Stimulated activated naive CD8-positive, alpha-beta T cell treated with anti-CD3 and anti-CD28 coated beads, Interleukin-15, amount 100 ng/mL, for 72 hours (primary cell): ENCODE data around the gene HP1BP3.
"Not testable (repeated sequence)": the region's sequence is repeated elsewhere in the genome, so short reads cannot be mapped to it uniquely, and the experiment has no call there.

Source experiments
- ATAC-seq: fragments of 150-1000 bp; cut with Tn5 transposase; 2 replicates; pipeline ENCODE4 v1.10.0; 2021; ENCODE audit warnings: mild to moderate bottlenecking, moderate library complexity
- DNase-seq, 2 donors: peaks; one replicate each; pipeline ENCODE4 v3.0.0; 2021 to 2022
- H3K27ac Mint-ChIP-seq, 2 donors: one replicate each; pipeline ENCODE4 v1.8.0; 2022; ENCODE audit warnings: mild to moderate bottlenecking in 2 of 2, mixed read lengths in 2 of 2, moderate library complexity in 2 of 2
- H3K27me3 Mint-ChIP-seq: one replicate; pipeline ENCODE4 v1.8.0; 2022; ENCODE audit warnings: mixed read lengths
- H3K4me1 Mint-ChIP-seq: one replicate; pipeline ENCODE4 v1.8.0; 2022; ENCODE audit warnings: mild to moderate bottlenecking, mixed read lengths
- H3K4me3 Mint-ChIP-seq, 2 donors: one replicate each; pipeline ENCODE4 v1.8.0; 2022; ENCODE audit warnings: mild to moderate bottlenecking in 2 of 2, mixed read lengths in 2 of 2, moderate library complexity in 1 of 2
- H3K9me3 Mint-ChIP-seq, 2 donors: one replicate each; pipeline ENCODE4 v1.8.0; 2022; ENCODE audit warnings: mixed read lengths in 2 of 2

The HP1BP3 gene

DNA sequence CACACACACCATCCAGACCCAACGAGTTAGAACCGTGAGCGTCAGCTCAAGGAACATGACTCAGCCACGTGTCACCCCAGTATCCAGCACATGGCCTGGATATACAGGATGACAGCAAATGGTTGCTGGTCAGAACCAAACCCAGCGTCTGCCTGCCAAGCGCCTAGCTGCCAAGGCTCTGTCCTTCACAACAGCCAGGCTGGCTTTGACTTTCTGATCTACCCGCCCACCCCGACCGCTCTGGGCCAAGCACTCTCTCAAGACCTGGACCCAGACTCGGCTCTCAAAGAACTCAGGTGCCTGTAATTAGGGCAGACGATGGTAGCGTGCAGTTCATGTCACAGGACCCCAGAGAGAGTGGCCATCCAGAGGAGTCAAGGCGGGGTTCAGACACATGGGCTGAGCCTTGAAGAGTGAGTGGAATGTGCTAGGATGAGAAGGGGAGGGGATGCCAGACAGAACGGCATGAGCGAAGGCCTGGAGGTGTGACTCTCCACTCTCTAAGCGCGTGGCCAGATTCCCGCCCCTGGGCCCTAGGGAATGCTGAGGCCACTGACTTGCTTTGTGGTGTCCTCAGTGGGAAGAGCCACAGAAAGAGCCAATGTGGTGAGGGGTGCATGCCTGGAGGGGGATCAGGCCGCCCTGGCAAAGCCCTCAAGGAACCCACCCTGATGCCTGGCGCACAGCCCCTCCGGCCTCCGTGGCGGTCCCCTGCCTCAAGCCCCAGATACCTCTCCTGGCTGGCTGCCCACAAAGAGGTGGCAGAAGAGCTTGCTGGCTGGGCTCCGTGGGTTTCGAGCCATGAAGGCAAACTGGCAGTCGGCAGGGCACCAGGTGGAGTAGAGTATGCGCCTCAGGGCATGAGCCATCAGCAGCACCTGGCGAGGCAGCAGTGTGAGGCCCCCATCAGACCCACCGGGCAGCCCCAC lies 61.7 kb downstream of the HP1BP3 start:
- no peaks in the 10 kb centered on the region for H3K9me3 Mint-ChIP-seq
- H3K4me3 Mint-ChIP-seq = no peak overlapping the region
- H3K27ac Mint-ChIP-seq = no peak overlapping the region
- H3K4me1 Mint-ChIP-seq = peaks cover 8% of the 10 kb centered on the region
- ATAC-seq = no peak
- no peak for DNase-seq
- H3K27me3 Mint-ChIP-seq = peaks cover 30% of the 10 kb centered on the region

- ATAC-seq = no peak
- Mint-ChIP-seq H3K27ac (no peak overlapping the region), H3K9me3 (no peaks in the 10 kb centered on the region)
These were observed 62.5 kb downstream of the HP1BP3 start for GRCh38 chr1:20724364-20725188.

GRCh38 chr1:20723537-20724363 lies 63.4 kb downstream of the HP1BP3 start:
- DNase-seq (peak in 1 of 2 donors; percentile 9), ATAC-seq (no peak)
- Mint-ChIP-seq H3K4me3 (no peak overlapping the region), H3K27me3 (peaks cover 27% of the 10 kb centered on the region), H3K27ac (no peak overlapping the region), H3K4me1 (peaks cover 3% of the 10 kb centered on the region), H3K9me3 (no peaks in the 10 kb centered on the region)

More at GRCh38 chr1:20724364-20725188, 62.5 kb downstream of the HP1BP3 start:
- peaks cover 27% of the 10 kb centered on the region for H3K27me3 Mint-ChIP-seq
- no peaks in the 10 kb centered on the region for H3K4me1 Mint-ChIP-seq
- no peak overlapping the region for H3K4me3 Mint-ChIP-seq
- peak in 1 of 2 donors; percentile 8 for DNase-seq

GRCh38 chr1:20723159-20723536 lies 64.0 kb downstream of the HP1BP3 start:
- H3K4me3 Mint-ChIP-seq = no peak overlapping the region
- ATAC-seq = no peak
- H3K9me3 Mint-ChIP-seq = no peaks in the 10 kb centered on the region
- H3K27me3 Mint-ChIP-seq = peaks cover 27% of the 10 kb centered on the region
- no peak for DNase-seq
- H3K27ac Mint-ChIP-seq = no peak overlapping the region
- peaks cover 9% of the 10 kb centered on the region for H3K4me1 Mint-ChIP-seq

DNA sequence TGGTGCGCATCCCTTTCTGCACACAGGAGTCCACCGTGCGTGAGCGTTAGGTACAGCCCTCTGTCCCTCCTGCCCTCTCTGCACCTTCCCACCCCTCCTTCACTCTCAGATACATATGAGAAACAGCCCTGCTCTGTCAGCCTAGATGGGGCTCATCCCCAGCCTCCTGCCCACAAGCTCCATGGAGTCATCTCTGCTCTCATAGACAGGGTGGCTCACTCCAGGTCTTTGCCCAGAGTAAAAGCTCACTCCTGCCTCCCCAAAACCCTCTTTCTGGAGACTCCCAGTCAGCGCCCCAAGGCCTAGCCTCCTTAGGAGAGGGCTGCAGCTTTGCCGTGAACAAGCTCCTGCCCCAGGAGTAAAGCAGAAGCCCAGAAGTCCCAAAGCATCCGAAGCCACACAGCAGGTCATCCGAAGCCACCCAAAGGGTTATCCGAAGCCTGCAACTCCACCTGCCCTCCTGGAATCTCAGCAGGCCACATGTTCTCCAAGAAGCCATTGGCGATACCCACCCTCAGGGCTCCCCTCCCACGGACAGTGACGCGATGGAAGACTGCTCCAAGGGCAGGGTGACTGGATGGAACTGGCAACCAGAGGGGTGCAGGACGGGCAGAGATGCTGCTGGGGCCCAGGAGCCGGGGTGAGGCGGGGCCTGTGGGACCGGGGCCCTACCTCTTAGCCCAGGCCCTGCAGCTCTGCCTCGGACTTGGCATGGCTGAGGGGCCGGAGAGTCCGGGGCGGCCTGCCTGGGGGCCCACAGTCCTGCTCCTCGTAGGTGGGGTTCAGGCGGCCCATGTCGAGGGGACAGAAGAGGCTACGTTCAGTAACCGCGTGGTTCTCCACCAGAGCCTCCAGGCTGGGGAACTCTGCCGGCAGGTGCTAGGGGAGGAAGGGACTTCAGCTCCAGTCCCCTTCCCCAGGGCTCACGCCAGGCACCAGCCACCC lies 65.7 kb downstream of the HP1BP3 start:
- Mint-ChIP-seq H3K9me3 (no peaks in the 10 kb centered on the region), H3K27ac (no peak overlapping the region), H3K4me3 (no peak overlapping the region), H3K27me3 (peaks cover 39% of the 10 kb centered on the region), H3K4me1 (peaks cover 17% of the 10 kb centered on the region)
- no peak for ATAC-seq
- no peak for DNase-seq

- peaks cover 46% of the 10 kb centered on the region for H3K27me3 Mint-ChIP-seq
- H3K4me1 Mint-ChIP-seq = peaks cover 21% of the 10 kb centered on the region
- H3K9me3 Mint-ChIP-seq = no peaks in the 10 kb centered on the region
- no peak for DNase-seq
- no peak for ATAC-seq
- no peak overlapping the region for H3K27ac Mint-ChIP-seq
- H3K4me3 Mint-ChIP-seq = no peak overlapping the region
These were observed 66.4 kb downstream of the HP1BP3 start for GRCh38 chr1:20720631-20721091.

GRCh38 chr1:20719871-20720620 lies 67.1 kb downstream of the HP1BP3 start:
- H3K27ac Mint-ChIP-seq = no peak overlapping the region
- no peak for DNase-seq
- ATAC-seq = no peak
- no peak overlapping the region for H3K4me3 Mint-ChIP-seq
- H3K4me1 Mint-ChIP-seq = peaks cover 21% of the 10 kb centered on the region
- no peaks in the 10 kb centered on the region for H3K9me3 Mint-ChIP-seq
- H3K27me3 Mint-ChIP-seq = peaks cover 52% of the 10 kb centered on the region

- Mint-ChIP-seq H3K9me3 (no peaks in the 10 kb centered on the region), H3K4me1 (peaks cover 21% of the 10 kb centered on the region), H3K4me3 (no peak overlapping the region), H3K27me3 (peaks cover 57% of the 10 kb centered on the region), H3K27ac (no peak overlapping the region)
- ATAC-seq = no peak
- no peak for DNase-seq
These were observed 67.8 kb downstream of the HP1BP3 start for GRCh38 chr1:20719261-20719660.

DNA sequence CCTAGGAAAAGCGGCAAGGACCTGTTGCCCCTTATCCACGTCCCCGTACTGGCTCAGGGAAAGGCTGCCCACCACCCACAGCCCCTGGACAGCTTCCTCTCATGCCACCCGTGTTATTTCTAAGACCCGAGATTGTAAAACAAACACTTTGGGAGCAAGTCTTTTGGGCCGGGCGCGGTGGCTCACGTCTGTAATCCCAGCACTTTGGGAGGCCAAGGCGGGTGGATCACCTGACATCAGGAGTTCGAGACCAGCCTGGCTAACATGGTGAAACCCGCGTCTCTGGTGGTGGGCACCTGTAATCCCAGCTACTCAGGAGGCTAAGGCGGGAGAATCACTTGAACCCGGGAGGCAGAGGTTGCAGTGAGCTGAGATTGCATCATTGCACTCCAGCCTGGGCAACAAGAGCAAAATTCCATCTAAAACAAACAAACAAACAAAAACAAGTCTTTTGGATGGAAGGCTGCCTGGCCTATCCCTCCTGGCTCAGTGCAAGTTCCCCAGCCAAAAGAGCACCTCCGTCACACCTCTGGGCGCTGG lies 68.7 kb downstream of the HP1BP3 start:
- H3K4me3 Mint-ChIP-seq = peak overlapping the region; percentile 68 to 78
- H3K27me3 Mint-ChIP-seq = peaks cover 57% of the 10 kb centered on the region
- H3K27ac Mint-ChIP-seq = not testable (repeated sequence)

GRCh38 chr1:20717452-20718342 lies 69.4 kb downstream of the HP1BP3 start, which contains the start of gene KIF17:
TSS of gene KIF17 (minus strand) at chr1:20718007. CDS start at chr1:20717706, 301 bp downstream.
- peak within 1 kb of the TSS; percentile 68 to 78 for H3K4me3 Mint-ChIP-seq
- peaks cover 57% of the 10 kb centered on the region for H3K27me3 Mint-ChIP-seq
- peaks cover 21% of the 10 kb centered on the region for H3K4me1 Mint-ChIP-seq
- ATAC-seq = peak; percentile 69
- no peaks in the 10 kb centered on the region for H3K9me3 Mint-ChIP-seq
- DNase-seq = peak; percentile 54 to 58
- no peak within 1 kb of the TSS for H3K27ac Mint-ChIP-seq

More for the DNA sequence above, 68.7 kb downstream of the HP1BP3 start:
- ATAC-seq, DNase-seq, H3K9me3 Mint-ChIP-seq: not testable (repeated sequence)
- peaks cover 21% of the 10 kb centered on the region for H3K4me1 Mint-ChIP-seq

GRCh38 chr1:20716232-20716631 lies 70.9 kb downstream of the HP1BP3 start:
- ATAC-seq (no peak), DNase-seq (no peak)
- H3K27me3 Mint-ChIP-seq = peaks cover 57% of the 10 kb centered on the region
- H3K4me3 Mint-ChIP-seq = peak overlapping the region; percentile 8 to 9
- no peaks in the 10 kb centered on the region for H3K9me3 Mint-ChIP-seq
- no peak overlapping the region for H3K27ac Mint-ChIP-seq
- H3K4me1 Mint-ChIP-seq = peaks cover 21% of the 10 kb centered on the region

GRCh38 chr1:20715406-20715805 lies 71.7 kb downstream of the HP1BP3 start:
- no peak overlapping the region for H3K27ac Mint-ChIP-seq
- no peaks in the 10 kb centered on the region for H3K9me3 Mint-ChIP-seq

More at GRCh38 chr1:20715406-20715805, 71.7 kb downstream of the HP1BP3 start:
- ATAC-seq (no peak), DNase-seq (no peak)
- Mint-ChIP-seq H3K27me3 (peaks cover 55% of the 10 kb centered on the region), H3K4me1 (peaks cover 21% of the 10 kb centered on the region), H3K4me3 (no peak overlapping the region)
